ENCODE data around the gene MIEN1.

The MIEN1 gene

DNA sequence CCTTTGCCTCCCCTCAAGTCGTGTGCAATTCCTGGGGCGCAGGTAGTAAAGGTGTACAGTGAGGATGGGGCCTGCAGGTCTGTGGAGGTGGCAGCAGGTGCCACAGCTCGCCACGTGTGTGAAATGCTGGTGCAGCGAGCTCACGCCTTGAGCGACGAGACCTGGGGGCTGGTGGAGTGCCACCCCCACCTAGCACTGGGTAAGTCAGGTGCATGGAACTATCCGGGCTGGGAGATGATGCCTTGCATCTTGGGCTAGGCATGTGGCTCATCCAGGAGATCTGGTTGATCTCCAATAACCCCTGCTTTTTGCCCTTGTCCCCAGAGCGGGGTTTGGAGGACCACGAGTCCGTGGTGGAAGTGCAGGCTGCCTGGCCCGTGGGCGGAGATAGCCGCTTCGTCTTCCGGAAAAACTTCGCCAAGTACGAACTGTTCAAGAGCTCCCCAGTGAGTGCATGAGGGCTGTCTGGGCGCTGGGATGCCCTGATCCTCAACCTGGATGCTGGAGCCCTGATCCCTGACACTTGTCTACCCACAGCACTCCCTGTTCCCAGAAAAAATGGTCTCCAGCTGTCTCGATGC lies 12.6 kb upstream of the MIEN1 start:
- no peak for DNase-seq (ENCODE audit: low read depth)
- TF ChIP-seq, protein P1, sequence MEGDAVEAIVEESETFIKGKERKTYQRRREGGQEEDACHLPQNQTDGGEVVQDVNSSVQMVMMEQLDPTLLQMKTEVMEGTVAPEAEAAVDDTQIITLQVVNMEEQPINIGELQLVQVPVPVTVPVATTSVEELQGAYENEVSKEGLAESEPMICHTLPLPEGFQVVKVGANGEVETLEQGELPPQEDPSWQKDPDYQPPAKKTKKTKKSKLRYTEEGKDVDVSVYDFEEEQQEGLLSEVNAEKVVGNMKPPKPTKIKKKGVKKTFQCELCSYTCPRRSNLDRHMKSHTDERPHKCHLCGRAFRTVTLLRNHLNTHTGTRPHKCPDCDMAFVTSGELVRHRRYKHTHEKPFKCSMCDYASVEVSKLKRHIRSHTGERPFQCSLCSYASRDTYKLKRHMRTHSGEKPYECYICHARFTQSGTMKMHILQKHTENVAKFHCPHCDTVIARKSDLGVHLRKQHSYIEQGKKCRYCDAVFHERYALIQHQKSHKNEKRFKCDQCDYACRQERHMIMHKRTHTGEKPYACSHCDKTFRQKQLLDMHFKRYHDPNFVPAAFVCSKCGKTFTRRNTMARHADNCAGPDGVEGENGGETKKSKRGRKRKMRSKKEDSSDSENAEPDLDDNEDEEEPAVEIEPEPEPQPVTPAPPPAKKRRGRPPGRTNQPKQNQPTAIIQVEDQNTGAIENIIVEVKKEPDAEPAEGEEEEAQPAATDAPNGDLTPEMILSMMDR (conservative IDR thresholded peaks at IDR 0.05; ENCODE audit: low read length) = no peak
- no peak overlapping the region for H3K4me3 ChIP-seq (ENCODE audit: low read length)

DNA sequence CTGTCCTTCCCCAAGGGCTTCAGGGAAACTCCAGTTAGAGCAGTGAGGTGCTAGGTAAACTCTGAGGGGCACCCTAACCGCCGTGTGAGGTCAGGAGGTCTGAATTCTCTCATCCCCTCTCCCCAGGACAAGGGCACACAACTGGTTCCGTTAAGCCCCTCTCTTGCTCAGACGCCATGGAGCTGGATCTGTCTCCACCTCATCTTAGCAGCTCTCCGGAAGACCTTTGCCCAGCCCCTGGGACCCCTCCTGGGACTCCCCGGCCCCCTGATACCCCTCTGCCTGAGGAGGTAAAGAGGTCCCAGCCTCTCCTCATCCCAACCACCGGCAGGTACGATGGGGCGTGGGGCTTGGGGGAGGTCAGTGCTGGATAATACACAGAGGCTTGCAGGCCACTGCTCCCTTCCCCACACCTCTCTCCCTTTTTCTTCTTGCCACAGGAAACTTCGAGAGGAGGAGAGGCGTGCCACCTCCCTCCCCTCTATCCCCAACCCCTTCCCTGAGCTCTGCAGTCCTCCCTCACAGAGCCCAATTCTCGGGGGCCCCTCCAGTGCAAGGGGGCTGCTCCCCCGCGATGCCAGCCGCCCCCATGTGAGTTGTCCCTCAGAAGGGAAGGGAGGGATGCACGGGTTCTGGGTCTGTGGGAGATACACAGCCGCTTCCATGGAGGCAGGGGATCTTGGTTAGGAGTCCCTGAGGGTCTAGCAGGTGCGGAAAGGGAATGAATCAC lies 12.0 kb upstream of the MIEN1 start:
- DNase-seq (ENCODE audit: low read depth) = no peak
- TF ChIP-seq, protein P1 (conservative IDR thresholded peaks at IDR 0.05; ENCODE audit: low read length) = no peak
- no peak overlapping the region for H3K4me3 ChIP-seq (ENCODE audit: low read length)

DNA sequence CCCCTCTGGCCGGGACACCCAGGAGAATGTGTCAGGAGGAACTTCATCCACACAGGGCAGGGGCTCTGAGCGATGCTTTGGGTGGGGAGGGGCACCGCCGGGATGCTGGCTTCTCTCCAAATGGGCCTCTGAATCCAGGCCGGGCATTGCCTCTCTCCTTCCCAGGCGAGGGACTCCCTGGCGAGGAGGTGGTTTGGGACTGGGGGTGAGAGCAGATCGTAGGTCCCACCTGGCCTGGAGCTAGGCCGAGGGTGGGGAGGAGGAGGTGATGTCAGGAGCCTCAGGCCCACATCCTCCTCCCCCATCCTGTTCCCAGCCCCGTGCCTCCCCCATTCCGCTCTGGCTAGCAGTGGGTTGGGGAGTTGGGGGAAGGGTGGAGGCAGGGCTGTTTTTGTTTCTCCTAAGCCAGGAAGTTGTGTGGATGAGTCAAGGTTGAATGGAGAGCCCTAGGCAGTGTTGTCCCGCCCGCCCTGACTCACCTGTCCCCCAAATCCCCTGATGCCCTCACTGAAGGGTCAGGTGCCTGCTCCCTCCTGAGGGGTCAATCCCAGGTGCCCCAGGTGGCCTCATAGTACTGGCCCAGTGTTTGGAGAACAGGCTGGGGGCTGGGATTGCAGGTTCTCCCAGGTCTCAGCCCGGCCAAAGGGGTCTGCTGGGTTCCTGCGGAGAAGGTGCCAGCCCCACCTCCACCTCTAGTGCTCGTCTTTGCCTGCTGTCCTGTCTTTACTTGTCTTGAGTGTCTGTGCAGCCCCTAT lies 10.2 kb upstream of the MIEN1 start:
- DNase-seq (ENCODE audit: low read depth) = peak; percentile 29
- TF ChIP-seq, protein P1 (conservative IDR thresholded peaks at IDR 0.05; ENCODE audit: low read length) = no peak
- no peak overlapping the region for H3K4me3 ChIP-seq (ENCODE audit: low read length)

DNA sequence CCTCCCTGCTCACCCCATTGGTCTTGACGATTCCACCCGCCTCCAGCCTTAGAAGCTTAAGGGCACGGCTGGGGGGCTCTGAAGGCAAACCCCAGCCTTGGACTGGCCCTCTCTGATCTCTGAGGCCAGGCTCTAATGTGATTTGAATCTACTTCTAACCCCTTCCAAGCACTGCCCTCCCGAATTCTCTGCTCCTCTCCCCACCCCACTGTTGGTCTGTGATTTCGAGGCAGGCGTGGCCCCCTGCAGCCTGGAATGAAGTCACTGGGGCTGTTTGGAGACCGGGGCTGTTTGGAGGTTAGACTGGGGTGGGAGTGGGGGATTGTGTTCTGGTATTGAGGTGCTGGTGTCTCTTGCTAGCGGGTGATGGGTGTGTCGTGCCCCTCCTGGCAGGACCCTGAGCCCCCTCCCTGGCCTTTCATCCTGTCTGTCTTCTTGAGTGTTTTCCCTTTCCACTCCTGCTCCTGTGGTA lies 9.6 kb upstream of the MIEN1 start:
- no peak for DNase-seq (ENCODE audit: low read depth)
- TF ChIP-seq, protein P1 (conservative IDR thresholded peaks at IDR 0.05; ENCODE audit: low read length) = no peak

DNA sequence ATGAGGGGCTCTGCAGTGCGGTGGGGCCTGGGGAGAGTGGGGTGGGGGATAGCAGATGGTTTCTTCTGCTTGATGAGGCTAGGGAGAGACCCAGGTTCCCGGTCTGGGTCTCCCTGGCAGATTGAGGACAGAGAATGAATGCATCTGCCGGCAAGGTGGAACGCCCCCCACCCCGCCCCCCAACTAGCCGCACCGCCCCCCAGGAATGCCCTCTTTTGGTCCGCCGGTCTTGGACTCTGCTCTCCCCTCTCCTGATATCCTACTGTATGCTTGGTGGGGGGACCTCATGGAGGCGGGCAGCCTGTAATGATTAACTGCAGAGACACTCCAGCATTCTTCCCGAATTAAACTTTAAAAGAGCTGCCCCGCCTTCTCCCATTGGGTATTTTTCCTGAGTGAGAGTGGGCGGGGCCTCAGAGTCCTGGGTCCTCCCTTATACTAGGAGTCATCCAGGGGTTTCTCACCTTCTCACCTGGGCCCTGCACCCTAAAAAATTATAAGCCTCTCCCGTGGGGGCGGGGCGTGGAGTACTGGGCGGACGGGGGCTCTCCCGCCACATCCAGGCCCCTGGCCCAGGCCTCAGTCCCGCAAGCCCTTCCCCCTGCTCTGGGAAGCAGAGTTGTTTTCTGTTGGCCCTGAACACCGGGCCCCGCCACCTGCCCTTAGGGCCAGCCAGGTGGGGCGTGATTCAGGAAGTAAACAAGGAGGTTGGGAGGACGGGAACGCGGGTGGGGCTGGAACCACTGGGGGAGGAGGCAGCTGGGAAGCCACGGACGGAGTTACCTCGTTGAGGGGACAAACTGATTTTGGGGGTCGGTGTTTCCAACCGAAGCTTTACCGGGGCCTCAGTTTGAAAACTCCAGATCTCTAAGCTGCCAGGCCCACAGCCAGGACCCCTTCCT lies 8.9 kb upstream of the MIEN1 start:
- peak; percentile 12 for DNase-seq (ENCODE audit: low read depth)
- TF ChIP-seq, protein P1 (conservative IDR thresholded peaks at IDR 0.05; ENCODE audit: low read length) = no peak
- H3K4me3 ChIP-seq (ENCODE audit: low read length) = peak overlapping the region; percentile 17

More for the DNA sequence above, 9.6 kb upstream of the MIEN1 start:
- no peak overlapping the region for H3K4me3 ChIP-seq (ENCODE audit: low read length)

DNA sequence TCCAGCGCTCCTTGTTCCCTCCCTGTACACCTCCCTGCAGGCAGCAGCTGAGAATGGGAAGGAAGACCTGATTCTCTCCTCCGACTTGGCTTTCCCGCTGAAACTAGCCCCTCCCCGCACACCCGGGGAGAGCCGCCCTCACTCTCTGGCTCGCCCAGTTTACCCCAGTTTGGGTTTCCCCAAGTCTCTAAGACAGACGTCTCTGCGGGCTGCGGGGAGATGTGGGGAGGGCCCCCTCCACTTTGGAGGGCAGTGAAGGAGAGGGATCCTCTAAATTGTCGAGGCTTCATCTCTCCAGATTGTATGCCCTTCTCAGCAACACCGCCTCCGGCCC lies 8.2 kb upstream of the MIEN1 start:
- TF ChIP-seq, protein P1 (conservative IDR thresholded peaks at IDR 0.05; ENCODE audit: low read length) = no peak
- H3K4me3 ChIP-seq (ENCODE audit: low read length) = no peak overlapping the region
- no peak for DNase-seq (ENCODE audit: low read depth)

Data from AG10803 (cell line).